Caco-2 (cell line): ENCODE measurements around the gene KLK13. TPM values are rescaled to one million over a fixed set of nuclear protein-coding genes. Genes with fewer than 3 reads are reported as not detected.

ENCODE experiments used
- BruUV-seq: library from RNA; stranded (reverse); fragments of 400-500 nt; replicated peaks from 2 replicates; lab custom pipeline; 2021; lab: Mats Ljungman, UMichigan
- CTCF ChIA-PET: fragments of 300-600 bp; sonication (Branson Sonifier 250); formaldehyde crosslinking; loops from one replicate; lab custom pipeline; 2022; ENCODE audit warnings: antibody characterized with exemption; lab: Charles Lee
- POLR2A ChIA-PET: fragments of 300-600 bp; sonication (Branson Sonifier 250); formaldehyde crosslinking; loops from one replicate; lab custom pipeline; 2022; ENCODE audit warnings: antibody characterized with exemption; lab: Charles Lee
- DNase-seq, 2 experiments: peaks; one replicate each; pipeline versions ENCODE4 v3.0.0 to v3.0.0-alpha.2; 2020 to 2022
- H3K27me3 ChIP-seq: replicated peaks from 2 replicates; pipeline ENCODE4 v1.6.0; 2011; ENCODE audit warnings: low read length; ENCODE audit not compliant: control insufficient read depth, insufficient read depth
- H3K36me3 ChIP-seq: 2 replicates; pipeline ENCODE4 v1.5.1; 2011; ENCODE audit warnings: low read length; ENCODE audit not compliant: control insufficient read depth, insufficient read depth
- H3K4me1 ChIP-seq: fragments of 250-450 bp; sonication (Bioruptor Pico); 2 replicates; pipeline ENCODE4 v1.5.1; 2020; ENCODE audit warnings: mild to moderate bottlenecking
- H3K4me3 ChIP-seq: 2 replicates; pipeline ENCODE4 v1.5.1; 2011; ENCODE audit warnings: low read depth, mild to moderate bottlenecking, control low read depth, low read length
- H3K9me3 ChIP-seq: fragments of 250-450 bp; sonication (Bioruptor Pico); 2 replicates; pipeline ENCODE4 v1.5.1; 2020; ENCODE audit warnings: mild to moderate bottlenecking, moderate library complexity
- H3K27ac Mint-ChIP-seq: one replicate; pipeline ENCODE4 v1.8.0; 2022; ENCODE audit warnings: mixed read lengths; ENCODE audit not compliant: unreplicated experiment
- H3K27me3 Mint-ChIP-seq: one replicate; pipeline ENCODE4 v1.8.0; 2022; ENCODE audit warnings: mixed read lengths; ENCODE audit not compliant: insufficient read depth, unreplicated experiment
- H3K36me3 Mint-ChIP-seq: one replicate; pipeline ENCODE4 v1.8.0; 2022; ENCODE audit warnings: mild to moderate bottlenecking, mixed read lengths; ENCODE audit not compliant: insufficient read depth, unreplicated experiment
- H3K4me1 Mint-ChIP-seq: one replicate; pipeline ENCODE4 v1.8.0; 2022; ENCODE audit warnings: low read depth, mixed read lengths; ENCODE audit not compliant: unreplicated experiment
- H3K4me3 Mint-ChIP-seq: one replicate; pipeline ENCODE4 v1.8.0; 2022; ENCODE audit warnings: mild to moderate bottlenecking, moderate library complexity, mixed read lengths; ENCODE audit not compliant: unreplicated experiment
- H3K9me3 Mint-ChIP-seq: one replicate; pipeline ENCODE4 v1.8.0; 2022; ENCODE audit warnings: mixed read lengths; ENCODE audit not compliant: unreplicated experiment
- intact Hi-C: fragments of 100-400 bp; cut with micrococcal nuclease; formaldehyde crosslinking; loops from one replicate; pipeline ENCODE4 v1.10.0; 2022; ENCODE audit not compliant: unreplicated experiment
- total RNA-seq: library from RNA; stranded (reverse); gene quantifications from 2 replicates; pipeline ENCODE4 v1.2.3, GENCODE V29; 2022
- TF ChIP-seq, protein P1 (sequence below), 2 experiments: fragments of 200-600 bp in 1 of 2; IDR thresholded peaks; 1 replicate in 1 of 2; 2 replicates in 1 of 2; pipeline versions ENCODE4 v1.5.1 to v1.8.0; 2011 to 2022; ENCODE audit warnings: antibody characterized with exemption in 1 of 2, control low read depth in 1 of 2, inconsistent platforms in 1 of 2, low read depth in 1 of 2, low read length in 1 of 2, mild to moderate bottlenecking in 1 of 2, moderate library complexity in 1 of 2; ENCODE audit not compliant: insufficient read depth in 1 of 2, severe bottlenecking in 1 of 2, unreplicated experiment in 1 of 2

KLK13 gene
- total RNA-seq, 1 experiment from 2014 or later, result not detected

- Histone ChIP-seq H3K27me3 (no peaks in the 10 kb centered on the region), H3K4me1 (no peaks in the 10 kb centered on the region), H3K9me3 (no peaks in the 10 kb centered on the region), H3K36me3 (no peaks in the 10 kb centered on the region), H3K4me3 (no peak overlapping the region)
- H3K27ac Mint-ChIP-seq, result no peak overlapping the region
- H3K36me3 Mint-ChIP-seq, result no peaks in the 10 kb centered on the region
- ChIA-PET POLR2A (no interaction called here), CTCF (interaction anchor here (1.1 kb wide), 1 partner anchor 43 kb away, joined by 4 read pairs; no protein-coding TSS in a partner anchor)
- no peak overlapping the region for H3K4me3 Mint-ChIP-seq
- TF ChIP-seq, protein P1, sequence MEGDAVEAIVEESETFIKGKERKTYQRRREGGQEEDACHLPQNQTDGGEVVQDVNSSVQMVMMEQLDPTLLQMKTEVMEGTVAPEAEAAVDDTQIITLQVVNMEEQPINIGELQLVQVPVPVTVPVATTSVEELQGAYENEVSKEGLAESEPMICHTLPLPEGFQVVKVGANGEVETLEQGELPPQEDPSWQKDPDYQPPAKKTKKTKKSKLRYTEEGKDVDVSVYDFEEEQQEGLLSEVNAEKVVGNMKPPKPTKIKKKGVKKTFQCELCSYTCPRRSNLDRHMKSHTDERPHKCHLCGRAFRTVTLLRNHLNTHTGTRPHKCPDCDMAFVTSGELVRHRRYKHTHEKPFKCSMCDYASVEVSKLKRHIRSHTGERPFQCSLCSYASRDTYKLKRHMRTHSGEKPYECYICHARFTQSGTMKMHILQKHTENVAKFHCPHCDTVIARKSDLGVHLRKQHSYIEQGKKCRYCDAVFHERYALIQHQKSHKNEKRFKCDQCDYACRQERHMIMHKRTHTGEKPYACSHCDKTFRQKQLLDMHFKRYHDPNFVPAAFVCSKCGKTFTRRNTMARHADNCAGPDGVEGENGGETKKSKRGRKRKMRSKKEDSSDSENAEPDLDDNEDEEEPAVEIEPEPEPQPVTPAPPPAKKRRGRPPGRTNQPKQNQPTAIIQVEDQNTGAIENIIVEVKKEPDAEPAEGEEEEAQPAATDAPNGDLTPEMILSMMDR (IDR thresholded peaks at IDR 0.05; ENCODE audit: insufficient read depth in 1 of 2, low read depth in 1 of 2, low read length in 1 of 2, severe bottlenecking in 1 of 2, unreplicated experiment in 1 of 2), result no peak
- DNase-seq, result no peak
- H3K27me3 Mint-ChIP-seq, result peaks cover 17% of the 10 kb centered on the region
- no peaks in the 10 kb centered on the region for H3K4me1 Mint-ChIP-seq
- BruUV-seq, result no TSS peak
- peaks cover 13% of the 10 kb centered on the region for H3K9me3 Mint-ChIP-seq
- intact Hi-C loops, result no loop called here
Observed at GRCh38 chr19:51063664-51064063, 1.2 kb downstream of the KLK13 start.

DNA sequence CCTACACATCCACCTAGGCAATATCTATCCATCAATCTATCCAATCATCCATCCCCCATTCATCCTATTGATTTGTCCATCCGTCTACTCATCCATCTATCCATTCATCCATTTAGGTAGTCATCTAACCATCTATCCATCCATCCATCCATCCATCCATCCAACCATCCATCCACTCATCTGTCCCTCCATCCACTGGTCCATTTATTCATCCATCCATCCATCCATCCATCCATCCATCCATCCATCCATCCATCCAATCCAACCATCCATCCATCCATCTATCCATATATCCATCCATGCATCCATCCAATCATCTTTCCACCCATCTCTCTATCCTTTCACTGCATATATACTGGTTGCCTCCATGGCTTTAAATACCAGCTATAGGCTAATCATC, 3.9 kb downstream of the KLK13 start:
- ChIA-PET CTCF (no interaction called here), POLR2A (no interaction called here)
- Mint-ChIP-seq H3K27me3 (peaks cover 25% of the 10 kb centered on the region), H3K36me3 (no peaks in the 10 kb centered on the region), H3K4me1 (no peaks in the 10 kb centered on the region), H3K27ac (no peak overlapping the region), H3K9me3 (peaks cover 13% of the 10 kb centered on the region), H3K4me3 (no peak overlapping the region)
- Histone ChIP-seq H3K4me3 (no peak overlapping the region), H3K4me1 (no peaks in the 10 kb centered on the region), H3K36me3 (no peaks in the 10 kb centered on the region), H3K9me3 (no peaks in the 10 kb centered on the region), H3K27me3 (no peaks in the 10 kb centered on the region)
- TF ChIP-seq, protein P1 (IDR thresholded peaks at IDR 0.05; ENCODE audit: insufficient read depth in 1 of 2, low read depth in 1 of 2, low read length in 1 of 2, severe bottlenecking in 1 of 2, unreplicated experiment in 1 of 2), result no peak
- intact Hi-C loops, result no loop called here
- no peak for DNase-seq
- BruUV-seq, result no TSS peak

GRCh38 chr19:51060336-51060735, 4.6 kb downstream of the KLK13 start:
- Histone ChIP-seq H3K4me3 (no peak overlapping the region), H3K27me3 (no peaks in the 10 kb centered on the region), H3K36me3 (no peaks in the 10 kb centered on the region), H3K4me1 (no peaks in the 10 kb centered on the region), H3K9me3 (no peaks in the 10 kb centered on the region)
- no peaks in the 10 kb centered on the region for H3K36me3 Mint-ChIP-seq
- peaks cover 29% of the 10 kb centered on the region for H3K27me3 Mint-ChIP-seq
- peaks cover 13% of the 10 kb centered on the region for H3K9me3 Mint-ChIP-seq
- DNase-seq, result no peak
- ChIA-PET CTCF (no interaction called here), POLR2A (no interaction called here)
- intact Hi-C loops, result no loop called here
- no peak overlapping the region for H3K27ac Mint-ChIP-seq
- TF ChIP-seq, protein P1 (IDR thresholded peaks at IDR 0.05; ENCODE audit: insufficient read depth in 1 of 2, low read depth in 1 of 2, low read length in 1 of 2, severe bottlenecking in 1 of 2, unreplicated experiment in 1 of 2), result no peak
- no peaks in the 10 kb centered on the region for H3K4me1 Mint-ChIP-seq
- no TSS peak for BruUV-seq
- H3K4me3 Mint-ChIP-seq, result no peak overlapping the region
